ENCODE results near the gene TMEM178A. TPM values are rescaled to one million over a fixed set of nuclear protein-coding genes. Genes with fewer than 3 reads are reported as not detected.

Gene TMEM178A
- total RNA-seq, 1 experiment from 2014 or later = 0.14 TPM

DNA sequence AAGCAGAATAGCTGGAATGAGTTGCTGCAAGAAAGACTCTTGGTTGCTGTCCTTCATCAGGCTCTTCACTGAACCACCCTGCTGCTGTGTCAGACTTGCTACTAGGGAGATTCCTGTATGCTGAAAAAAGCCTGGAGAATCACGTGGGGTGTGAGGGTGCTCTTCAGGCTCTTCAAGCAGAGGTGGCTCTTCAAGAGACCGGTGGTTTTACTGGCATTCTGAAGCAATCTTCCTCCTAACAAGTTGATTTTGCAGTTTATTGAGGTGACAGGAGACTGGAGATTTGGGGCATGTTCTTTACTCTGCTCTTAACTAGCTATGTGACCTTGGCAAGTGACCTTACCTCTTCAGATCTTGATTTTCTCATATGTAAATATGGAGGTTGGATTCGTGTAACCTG lies 14.1 kb downstream of the TMEM178A start:
- Histone ChIP-seq H3K36me3 (no peaks in the 10 kb centered on the region), H3K27me3 (no peaks in the 10 kb centered on the region), H3K4me3 (no peak overlapping the region), H3K9me3 (replicated peaks) (peaks cover 5% of the 10 kb centered on the region), H3K27ac (no peak overlapping the region), H3K4me1 (no peaks in the 10 kb centered on the region)
- no peak for DNase-seq

GRCh38 chr2:39682066-39682692 lies 16.5 kb downstream of the TMEM178A start:
- H3K4me1 ChIP-seq = no peaks in the 10 kb centered on the region
- no peaks in the 10 kb centered on the region for H3K36me3 ChIP-seq
- no peaks in the 10 kb centered on the region for H3K27me3 ChIP-seq
- no peak overlapping the region for H3K4me3 ChIP-seq
- peaks cover 5% of the 10 kb centered on the region for H3K9me3 ChIP-seq (replicated peaks)
- DNase-seq = no peak
- no peak overlapping the region for H3K27ac ChIP-seq

GRCh38 chr2:39683022-39683699 lies 17.4 kb downstream of the TMEM178A start:
- DNase-seq = no peak
- H3K9me3 ChIP-seq (replicated peaks) = peaks cover 3% of the 10 kb centered on the region

GRCh38 chr2:39684464-39684863 lies 18.7 kb downstream of the TMEM178A start:
- H3K36me3 ChIP-seq = no peaks in the 10 kb centered on the region
- no peaks in the 10 kb centered on the region for H3K4me1 ChIP-seq
- DNase-seq = no peak
- no peak overlapping the region for H3K4me3 ChIP-seq
- no peak overlapping the region for H3K27ac ChIP-seq
- H3K27me3 ChIP-seq = no peaks in the 10 kb centered on the region
- no peaks in the 10 kb centered on the region; the same call in 1 of the 2 replicates for H3K9me3 ChIP-seq (replicated peaks)

More at GRCh38 chr2:39683022-39683699, 17.4 kb downstream of the TMEM178A start:
- no peaks in the 10 kb centered on the region for H3K36me3 ChIP-seq
- H3K4me3 ChIP-seq = no peak overlapping the region
- no peaks in the 10 kb centered on the region for H3K4me1 ChIP-seq
- H3K27ac ChIP-seq = no peak overlapping the region
- no peaks in the 10 kb centered on the region for H3K27me3 ChIP-seq

DNA sequence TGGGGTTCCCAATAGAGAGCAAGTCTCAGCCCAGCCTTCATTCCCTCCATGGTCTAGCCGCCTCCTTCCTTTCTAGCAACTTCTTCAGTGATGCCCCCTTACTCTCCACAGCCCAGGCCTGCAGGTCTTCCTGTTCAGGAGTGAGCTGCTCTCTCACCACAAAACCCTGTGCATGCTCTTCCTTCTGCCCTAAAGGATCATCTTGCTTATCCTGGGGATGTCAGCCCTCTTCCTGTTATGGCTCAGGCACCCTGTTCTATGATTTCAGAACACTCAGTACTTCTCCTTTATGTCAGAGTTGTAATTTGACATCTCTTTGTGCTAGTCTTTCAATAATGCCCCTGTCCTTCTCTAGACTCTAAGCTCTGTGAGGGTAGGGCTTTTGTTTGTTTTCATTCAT lies 19.4 kb downstream of the TMEM178A start:
- Histone ChIP-seq H3K4me3 (no peak overlapping the region), H3K27ac (no peak overlapping the region), H3K9me3 (replicated peaks) (no peaks in the 10 kb centered on the region; the same call in 1 of the 2 replicates), H3K36me3 (no peaks in the 10 kb centered on the region), H3K27me3 (no peaks in the 10 kb centered on the region), H3K4me1 (no peaks in the 10 kb centered on the region)
- DNase-seq = no peak

DNA sequence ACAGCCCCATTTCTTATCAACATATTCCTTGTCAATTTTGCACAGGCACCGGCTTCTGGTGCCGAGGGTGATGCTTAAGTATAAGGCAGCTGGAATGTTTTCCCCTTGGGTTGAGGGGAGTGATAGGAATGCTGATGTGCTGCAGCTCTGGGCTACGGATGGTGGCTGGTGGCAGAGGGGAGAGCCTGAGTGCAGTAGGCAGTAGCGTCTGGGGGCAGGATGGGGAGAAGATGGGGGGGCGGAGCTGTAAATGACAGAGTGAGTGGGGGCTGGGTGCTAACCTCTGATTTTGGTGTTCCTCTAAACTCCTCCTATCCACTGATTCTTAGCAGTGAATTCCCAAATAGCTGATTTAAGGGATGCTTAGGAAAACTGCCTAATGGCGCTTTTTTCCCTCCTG lies 20.7 kb downstream of the TMEM178A start:
- no peak for DNase-seq
- no peaks in the 10 kb centered on the region for H3K36me3 ChIP-seq
- no peaks in the 10 kb centered on the region for H3K9me3 ChIP-seq (replicated peaks)
- no peak overlapping the region for H3K27ac ChIP-seq
- no peak overlapping the region for H3K4me3 ChIP-seq
- H3K4me1 ChIP-seq = no peaks in the 10 kb centered on the region
- H3K27me3 ChIP-seq = no peaks in the 10 kb centered on the region

- no peak for DNase-seq
These were observed 22.5 kb downstream of the TMEM178A start for GRCh38 chr2:39688181-39688580.

GRCh38 chr2:39689272-39689841 lies 23.6 kb downstream of the TMEM178A start:
- H3K36me3 ChIP-seq = no peaks in the 10 kb centered on the region
- no peaks in the 10 kb centered on the region for H3K27me3 ChIP-seq
- no peak overlapping the region for H3K27ac ChIP-seq
- DNase-seq = no peak
- H3K4me3 ChIP-seq = no peak overlapping the region
- no peaks in the 10 kb centered on the region for H3K4me1 ChIP-seq
- H3K9me3 ChIP-seq (replicated peaks) = no peaks in the 10 kb centered on the region

More at GRCh38 chr2:39688181-39688580, 22.5 kb downstream of the TMEM178A start:
- H3K27ac ChIP-seq = no peak overlapping the region
- H3K36me3 ChIP-seq = no peaks in the 10 kb centered on the region
- H3K4me1 ChIP-seq = no peaks in the 10 kb centered on the region
- H3K9me3 ChIP-seq (replicated peaks) = no peaks in the 10 kb centered on the region
- no peaks in the 10 kb centered on the region for H3K27me3 ChIP-seq
- no peak overlapping the region for H3K4me3 ChIP-seq

DNA sequence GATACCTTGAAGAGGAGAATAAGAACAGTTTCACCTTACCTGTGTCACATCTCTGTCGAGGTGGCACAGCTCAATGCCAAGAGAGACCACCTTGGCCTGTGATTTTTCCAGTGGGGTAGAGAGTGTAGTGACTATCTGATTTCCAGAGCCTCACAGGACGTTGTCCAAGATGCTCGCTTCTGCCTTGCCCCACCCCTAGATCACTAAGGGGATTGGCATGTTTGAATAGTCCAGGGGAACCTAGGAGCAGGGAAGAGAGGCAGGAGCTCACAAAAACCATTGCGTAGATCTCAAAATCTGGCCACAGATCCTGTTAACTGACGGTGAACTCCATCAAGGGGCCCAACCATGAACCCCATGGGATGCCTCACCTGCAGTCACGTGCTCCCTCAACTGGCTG lies 24.2 kb downstream of the TMEM178A start:
- DNase-seq = no peak
- no peak overlapping the region for H3K27ac ChIP-seq
- peaks cover 2% of the 10 kb centered on the region for H3K4me1 ChIP-seq
- H3K4me3 ChIP-seq = no peak overlapping the region
- no peaks in the 10 kb centered on the region for H3K27me3 ChIP-seq
- no peaks in the 10 kb centered on the region for H3K9me3 ChIP-seq (replicated peaks)
- H3K36me3 ChIP-seq = no peaks in the 10 kb centered on the region

- no peaks in the 10 kb centered on the region for H3K36me3 ChIP-seq
- peak in 1 of 2 experiments; percentile 11 for DNase-seq
- H3K4me3 ChIP-seq = no peak overlapping the region
- no peaks in the 10 kb centered on the region for H3K9me3 ChIP-seq (replicated peaks)
- H3K27me3 ChIP-seq = no peaks in the 10 kb centered on the region
- H3K4me1 ChIP-seq = peaks cover 31% of the 10 kb centered on the region
- H3K27ac ChIP-seq = no peak overlapping the region
These were observed 27.5 kb downstream of the TMEM178A start for GRCh38 chr2:39693245-39693644.

- DNase-seq = peak; percentile 94 to 99
- Histone ChIP-seq H3K4me3 (peak overlapping the region; percentile 10), H3K9me3 (replicated peaks) (peaks cover 1% of the 10 kb centered on the region), H3K4me1 (peaks cover 31% of the 10 kb centered on the region), H3K36me3 (no peaks in the 10 kb centered on the region), H3K27ac (peak overlapping the region; percentile 82), H3K27me3 (no peaks in the 10 kb centered on the region)
These were observed 30.4 kb downstream of the TMEM178A start for GRCh38 chr2:39696101-39696553.

GRCh38 chr2:39696838-39697237 lies 31.1 kb downstream of the TMEM178A start:
- Histone ChIP-seq H3K4me3 (peak overlapping the region; percentile 10), H3K9me3 (replicated peaks) (peaks cover 8% of the 10 kb centered on the region), H3K36me3 (no peaks in the 10 kb centered on the region), H3K27ac (peak overlapping the region; percentile 82), H3K4me1 (peaks cover 31% of the 10 kb centered on the region), H3K27me3 (no peaks in the 10 kb centered on the region)
- DNase-seq = peak; percentile 59 to 82

DNA sequence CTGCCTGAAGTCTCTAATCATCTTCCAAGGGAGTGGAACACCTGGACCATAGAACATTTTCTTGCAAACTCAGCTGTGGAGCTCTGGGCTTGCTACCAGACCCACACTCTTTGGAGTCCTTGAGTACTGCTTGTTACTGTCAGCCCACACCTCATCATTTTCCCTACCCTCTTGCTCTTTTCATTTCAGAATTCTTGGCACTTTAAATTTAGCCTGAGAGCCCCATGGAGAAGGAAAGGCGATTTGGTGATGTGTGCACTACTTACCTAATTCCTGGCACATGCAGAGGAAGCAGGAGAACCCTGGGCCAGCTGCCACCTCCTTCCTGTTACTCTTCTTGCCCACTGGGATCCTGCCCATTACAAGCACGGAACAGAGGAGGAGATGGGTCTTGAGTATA lies 31.7 kb downstream of the TMEM178A start:
- Histone ChIP-seq H3K4me1 (peaks cover 31% of the 10 kb centered on the region), H3K36me3 (no peaks in the 10 kb centered on the region), H3K27ac (no peak overlapping the region; the same call in 1 of the 2 replicates), H3K27me3 (no peaks in the 10 kb centered on the region), H3K4me3 (no peak overlapping the region), H3K9me3 (replicated peaks) (peaks cover 12% of the 10 kb centered on the region)
- peak in 1 of 2 experiments; percentile 18 for DNase-seq

DNA sequence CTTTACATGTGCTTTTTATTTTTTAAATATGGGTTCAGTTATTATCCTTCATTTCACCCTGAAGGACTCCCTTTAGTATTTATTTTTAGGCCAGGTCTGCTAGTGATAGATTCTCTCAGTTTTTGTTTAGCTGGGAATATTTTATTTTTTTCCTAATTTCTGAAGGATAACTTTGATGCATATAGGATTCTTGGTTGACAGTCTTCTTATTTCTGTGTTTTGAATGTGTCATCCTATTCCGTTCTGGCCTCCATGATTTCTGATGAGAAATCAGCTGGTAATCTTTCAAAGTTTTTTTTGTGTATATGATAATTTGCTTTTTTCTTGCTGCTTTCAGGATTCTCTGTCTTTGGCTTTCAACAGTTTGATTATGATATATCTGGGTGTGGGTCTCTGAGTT lies 35.4 kb downstream of the TMEM178A start:
- DNase-seq = no peak
- Histone ChIP-seq H3K36me3 (no peaks in the 10 kb centered on the region), H3K27me3 (no peaks in the 10 kb centered on the region), H3K27ac (no peak overlapping the region), H3K4me1 (peaks cover 19% of the 10 kb centered on the region), H3K4me3 (no peak overlapping the region), H3K9me3 (replicated peaks) (peaks cover 12% of the 10 kb centered on the region)

DNA sequence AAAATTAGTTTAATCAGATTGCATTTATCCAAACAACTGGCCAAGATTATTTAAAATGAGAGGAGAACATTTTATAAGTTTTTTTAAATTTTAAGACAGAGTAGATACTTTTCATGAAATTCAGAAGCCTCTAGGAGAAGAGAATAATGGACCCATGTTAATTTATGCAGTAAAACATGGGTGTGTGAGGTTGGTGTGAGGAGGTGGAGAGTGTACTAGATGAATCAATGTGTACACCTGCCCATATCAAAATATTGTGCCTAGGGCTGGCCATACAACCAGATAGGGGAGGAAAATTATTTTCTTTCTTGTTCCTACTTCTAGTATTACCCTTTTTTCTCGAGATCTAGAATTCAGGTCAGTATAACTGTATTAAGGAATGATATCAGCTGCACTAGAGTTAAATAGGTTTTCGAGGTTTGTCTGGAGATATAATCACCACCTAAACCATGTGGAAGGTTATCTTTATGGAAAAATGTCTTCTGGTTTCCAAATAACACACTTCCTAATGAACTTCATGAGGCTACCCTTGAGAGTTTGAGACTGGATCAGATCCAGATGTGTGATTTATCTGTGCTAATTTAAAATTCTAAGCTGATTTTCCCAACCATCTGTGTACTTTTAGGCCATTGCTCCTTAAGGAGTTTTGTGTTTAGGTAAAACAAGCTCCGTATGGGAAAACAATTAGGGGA lies 37.6 kb downstream of the TMEM178A start:
- Histone ChIP-seq H3K36me3 (no peaks in the 10 kb centered on the region), H3K27me3 (no peaks in the 10 kb centered on the region), H3K4me1 (no peaks in the 10 kb centered on the region), H3K9me3 (replicated peaks) (peaks cover 12% of the 10 kb centered on the region), H3K27ac (no peak overlapping the region), H3K4me3 (no peak overlapping the region)
- no peak for DNase-seq

Measured in SJCRH30 (cell line).